Activated CD4-positive, alpha-beta T cell treated with anti-CD3 and anti-CD28 coated beads, Interleukin-2, amount 50 U/mL, for 16 hours (primary cell): ENCODE measurements around the gene ANAPC10.
"Not testable (repeated sequence)": the region's sequence is repeated elsewhere in the genome, so short reads cannot be mapped to it uniquely, and the experiment has no call there.

ENCODE experiments used
- DNase-seq: peaks from one replicate; pipeline ENCODE4 v3.0.0-alpha.2; 2020

Gene ANAPC10

GRCh38 chr4:145001635-145002034 is 96.4 kb downstream of the ANAPC10 start:
- no peak for DNase-seq

GRCh38 chr4:145000656-145001055 is 97.3 kb downstream of the ANAPC10 start:
- not testable (repeated sequence) for DNase-seq

- no peak for DNase-seq
These were observed 108.7 kb downstream of the ANAPC10 start for GRCh38 chr4:144989306-144989705.

GRCh38 chr4:144985531-144985930 is 112.5 kb downstream of the ANAPC10 start:
- DNase-seq: no peak

GRCh38 chr4:144985014-144985413 is 113.0 kb downstream of the ANAPC10 start:
- no peak for DNase-seq

GRCh38 chr4:144984241-144984640 is 113.8 kb downstream of the ANAPC10 start:
- no peak for DNase-seq

- no peak for DNase-seq
These were observed 122.3 kb downstream of the ANAPC10 start for GRCh38 chr4:144975718-144976117.

- DNase-seq: no peak
These were observed 127.4 kb downstream of the ANAPC10 start for GRCh38 chr4:144970597-144970996.

- DNase-seq: no peak
These were observed 128.2 kb downstream of the ANAPC10 start for GRCh38 chr4:144969821-144970220.

GRCh38 chr4:144968606-144969005 is 129.4 kb downstream of the ANAPC10 start:
- no peak for DNase-seq

- DNase-seq: no peak
These were observed 130.8 kb downstream of the ANAPC10 start for GRCh38 chr4:144967161-144967560.

GRCh38 chr4:144962300-144962699 is 135.7 kb downstream of the ANAPC10 start:
- DNase-seq: no peak

GRCh38 chr4:144955104-144955503 is 142.9 kb downstream of the ANAPC10 start:
- DNase-seq: no peak

GRCh38 chr4:144954230-144954629 is 143.8 kb downstream of the ANAPC10 start:
- DNase-seq: no peak

GRCh38 chr4:144948421-144948820 is 149.6 kb downstream of the ANAPC10 start:
- no peak for DNase-seq

GRCh38 chr4:144948009-144948408 is 150.0 kb downstream of the ANAPC10 start:
- no peak for DNase-seq
